GM21528 (cell line): Measurements from ENCODE around the gene VEPH1.

Experiments
- ATAC-seq: cut with Tn5 transposase; IDR thresholded peaks from one replicate; pipeline ENCODE4 v1.9.1; 2021; ENCODE audit warnings: mild to moderate bottlenecking, moderate library complexity; ENCODE audit not compliant: unreplicated experiment, low FRiP score

Gene VEPH1

GRCh38 chr3:157479464-157480243, 23.6 kb downstream of the VEPH1 start:
- ATAC-seq: no peak

GRCh38 chr3:157477441-157477840, 25.8 kb downstream of the VEPH1 start:
- no peak for ATAC-seq

GRCh38 chr3:157475921-157476414, 27.2 kb downstream of the VEPH1 start:
- ATAC-seq: no peak

GRCh38 chr3:157472648-157473047, 30.6 kb downstream of the VEPH1 start:
- ATAC-seq: no peak

- no peak for ATAC-seq
Observed at GRCh38 chr3:157471064-157471463, 32.2 kb downstream of the VEPH1 start.

GRCh38 chr3:157469561-157470294, 33.5 kb downstream of the VEPH1 start:
- ATAC-seq: no peak

GRCh38 chr3:157467200-157467599, 36.0 kb downstream of the VEPH1 start:
- no peak for ATAC-seq

- ATAC-seq: no peak
Observed at GRCh38 chr3:157465741-157466140, 37.5 kb downstream of the VEPH1 start.

GRCh38 chr3:157464321-157464720, 38.9 kb downstream of the VEPH1 start:
- no peak for ATAC-seq

- ATAC-seq: no peak
Observed at GRCh38 chr3:157463816-157464215, 39.4 kb downstream of the VEPH1 start.

- ATAC-seq: no peak
Observed at GRCh38 chr3:157460253-157460652, 43.0 kb downstream of the VEPH1 start.

- no peak for ATAC-seq
Observed at GRCh38 chr3:157459706-157460105, 43.5 kb downstream of the VEPH1 start.

GRCh38 chr3:157453824-157454223, 49.4 kb downstream of the VEPH1 start:
- no peak for ATAC-seq

GRCh38 chr3:157452097-157452496, 51.1 kb downstream of the VEPH1 start:
- no peak for ATAC-seq

- no peak for ATAC-seq
Observed at GRCh38 chr3:157447026-157447694, 56.1 kb downstream of the VEPH1 start.

- no peak for ATAC-seq
Observed at GRCh38 chr3:157445857-157446256, 57.4 kb downstream of the VEPH1 start.

GRCh38 chr3:157444797-157445184, 58.4 kb downstream of the VEPH1 start:
- no peak for ATAC-seq

- no peak for ATAC-seq
Observed at GRCh38 chr3:157443905-157444796, 59.1 kb downstream of the VEPH1 start.

GRCh38 chr3:157442729-157443128, 60.5 kb downstream of the VEPH1 start:
- ATAC-seq: no peak

- ATAC-seq: no peak
Observed at GRCh38 chr3:157441102-157441624, 62.1 kb downstream of the VEPH1 start.
